ENCODE measurements around the gene CAB39. TPM values are rescaled to one million over a fixed set of nuclear protein-coding genes. Genes with fewer than 3 reads are reported as not detected.

The CAB39 gene
- total and polyA plus RNA-seq, 10 donors, result 24.4 to 120 (median 80.2) TPM

DNA sequence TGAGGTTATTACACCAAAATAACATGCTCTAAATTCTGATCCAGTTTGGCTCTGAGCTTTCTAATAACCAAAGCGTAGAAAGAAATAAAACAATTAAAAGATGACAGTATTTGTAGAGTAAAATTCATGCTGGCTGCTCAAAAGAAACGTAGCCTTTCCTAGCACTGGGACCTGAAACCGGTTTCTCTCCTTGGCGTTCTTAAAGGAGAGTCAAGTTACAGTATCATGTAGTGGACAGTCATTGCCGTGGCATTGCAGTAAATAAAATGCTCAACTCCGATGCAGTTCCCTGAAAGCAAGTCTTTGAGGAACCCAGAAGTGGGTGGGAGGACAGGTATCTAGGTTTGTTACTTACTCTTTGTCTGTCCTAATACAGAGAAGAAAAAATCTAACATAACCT, 99.4 kb downstream of the CAB39 start:
- Histone ChIP-seq H3K9me3 (no peaks in the 10 kb centered on the region), H3K4me1 (no peaks in the 10 kb centered on the region), H3K4me3 (no peak overlapping the region), H3K27me3 (replicated peaks in 1 of 7) (no peaks in the 10 kb centered on the region), H3K36me3 (peaks cover 0 to 97% (median 54%) of the 10 kb centered on the region in 6 donors), H3K27ac (no peak overlapping the region)
- TF ChIP-seq, protein P1, sequence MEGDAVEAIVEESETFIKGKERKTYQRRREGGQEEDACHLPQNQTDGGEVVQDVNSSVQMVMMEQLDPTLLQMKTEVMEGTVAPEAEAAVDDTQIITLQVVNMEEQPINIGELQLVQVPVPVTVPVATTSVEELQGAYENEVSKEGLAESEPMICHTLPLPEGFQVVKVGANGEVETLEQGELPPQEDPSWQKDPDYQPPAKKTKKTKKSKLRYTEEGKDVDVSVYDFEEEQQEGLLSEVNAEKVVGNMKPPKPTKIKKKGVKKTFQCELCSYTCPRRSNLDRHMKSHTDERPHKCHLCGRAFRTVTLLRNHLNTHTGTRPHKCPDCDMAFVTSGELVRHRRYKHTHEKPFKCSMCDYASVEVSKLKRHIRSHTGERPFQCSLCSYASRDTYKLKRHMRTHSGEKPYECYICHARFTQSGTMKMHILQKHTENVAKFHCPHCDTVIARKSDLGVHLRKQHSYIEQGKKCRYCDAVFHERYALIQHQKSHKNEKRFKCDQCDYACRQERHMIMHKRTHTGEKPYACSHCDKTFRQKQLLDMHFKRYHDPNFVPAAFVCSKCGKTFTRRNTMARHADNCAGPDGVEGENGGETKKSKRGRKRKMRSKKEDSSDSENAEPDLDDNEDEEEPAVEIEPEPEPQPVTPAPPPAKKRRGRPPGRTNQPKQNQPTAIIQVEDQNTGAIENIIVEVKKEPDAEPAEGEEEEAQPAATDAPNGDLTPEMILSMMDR (IDR thresholded peaks at IDR 0.05 in 8 of 11, conservative IDR thresholded peaks at IDR 0.05 in 3 of 11), result no peak
- no peak for TF ChIP-seq POLR2A (IDR thresholded peaks at IDR 0.05)
- TF ChIP-seq POLR2AphosphoS5 (IDR thresholded peaks at IDR 0.05), result no peak
- 92 to 98% (median 96%) methylated on average over 6 of the region's 6 CpGs for WGBS, 5 donors
- DNase-seq, result no peak
- intact Hi-C loops (cut with DNase I; ENCODE audit: low total_unique reads), result no loop called here

- intact Hi-C loops (cut with DNase I; ENCODE audit: low total_unique reads), result no loop called here
Observed at GRCh38 chr2:230814616-230815015, 102.0 kb downstream of the CAB39 start.

DNA sequence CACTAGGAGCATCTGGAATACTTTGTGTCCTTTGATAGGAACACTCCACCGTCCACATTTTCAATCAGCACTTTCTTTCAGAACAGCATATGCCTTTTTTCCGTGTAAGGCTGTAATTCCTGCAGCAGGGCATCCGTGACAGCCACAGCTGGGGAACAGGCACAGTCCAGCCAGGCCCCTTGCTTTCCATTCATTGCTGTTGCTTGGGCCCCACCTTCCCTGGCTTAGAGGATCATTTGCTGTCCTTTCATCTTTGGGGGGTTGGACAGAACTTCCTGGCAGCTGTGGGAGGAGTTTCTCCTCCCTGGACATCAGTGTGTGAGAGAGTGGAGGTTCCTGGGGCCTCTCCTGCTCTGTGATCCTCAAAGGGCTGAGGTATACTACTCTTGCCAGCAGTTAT, 102.4 kb downstream of the CAB39 start:
- TF ChIP-seq, protein P1 (IDR thresholded peaks at IDR 0.05 in 8 of 11, conservative IDR thresholded peaks at IDR 0.05 in 3 of 11), result no peak
- no peak for TF ChIP-seq POLR2A (IDR thresholded peaks at IDR 0.05)
- no peak for TF ChIP-seq POLR2AphosphoS5 (IDR thresholded peaks at IDR 0.05)
- no peak for DNase-seq
- Histone ChIP-seq H3K4me3 (no peak overlapping the region), H3K4me1 (no peaks in the 10 kb centered on the region), H3K36me3 (peaks cover 0 to 100% (median 76%) of the 10 kb centered on the region in 6 donors), H3K9me3 (no peaks in the 10 kb centered on the region), H3K27ac (no peak overlapping the region), H3K27me3 (replicated peaks in 1 of 7) (no peaks in the 10 kb centered on the region)
- 85 to 98% (median 95%) methylated on average over 3 of the region's 3 CpGs for WGBS, 5 donors
- intact Hi-C loops (cut with DNase I; ENCODE audit: low total_unique reads), result no loop called here

More at GRCh38 chr2:230814616-230815015, 102.0 kb downstream of the CAB39 start:
- Histone ChIP-seq H3K27ac (no peak overlapping the region), H3K36me3 (peaks cover 0 to 100% (median 75%) of the 10 kb centered on the region in 6 donors), H3K9me3 (no peaks in the 10 kb centered on the region), H3K4me1 (no peaks in the 10 kb centered on the region), H3K4me3 (no peak overlapping the region), H3K27me3 (replicated peaks in 1 of 7) (no peaks in the 10 kb centered on the region)
- WGBS, 5 donors, result 83 to 95% (median 92%) methylated on average over 2 of the region's 2 CpGs
- DNase-seq, result no peak
- TF ChIP-seq POLR2A (IDR thresholded peaks at IDR 0.05), result no peak
- TF ChIP-seq, protein P1 (IDR thresholded peaks at IDR 0.05 in 8 of 11, conservative IDR thresholded peaks at IDR 0.05 in 3 of 11), result peak in 3 of 11 experiments; percentile 14 to 31 (median 24)
- TF ChIP-seq POLR2AphosphoS5 (IDR thresholded peaks at IDR 0.05), result no peak

DNA sequence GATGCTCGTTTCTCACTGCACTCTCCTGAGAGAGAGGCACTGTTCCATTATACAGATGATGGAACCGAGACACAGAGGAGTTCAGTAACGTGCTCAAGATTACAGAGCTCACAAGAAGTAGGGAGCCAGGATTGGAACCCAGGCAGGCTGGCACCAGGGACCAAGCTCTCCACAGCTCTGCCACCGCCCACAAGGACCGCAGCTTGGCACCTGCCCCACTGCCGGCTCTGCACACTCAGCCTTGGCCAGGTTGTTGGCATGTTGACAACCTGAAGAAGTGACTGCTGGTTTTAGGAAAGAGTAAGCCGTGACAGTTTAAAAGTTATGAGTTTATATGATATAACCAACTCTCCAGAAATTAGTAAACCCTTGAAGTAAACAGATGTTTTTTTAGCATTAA, 104.1 kb downstream of the CAB39 start:
- peaks cover 0 to 100% (median 64%) of the 10 kb centered on the region in 6 donors for H3K36me3 ChIP-seq
- intact Hi-C loops (cut with DNase I; ENCODE audit: low total_unique reads), result no loop called here
- H3K27ac ChIP-seq, result no peak overlapping the region
- H3K4me3 ChIP-seq, result no peak overlapping the region
- TF ChIP-seq POLR2A (IDR thresholded peaks at IDR 0.05) (no peak), POLR2AphosphoS5 (IDR thresholded peaks at IDR 0.05) (peak in 1 of 3 donors; percentile 41)
- TF ChIP-seq, protein P1 (IDR thresholded peaks at IDR 0.05 in 8 of 11, conservative IDR thresholded peaks at IDR 0.05 in 3 of 11), result no peak
- H3K27me3 ChIP-seq (replicated peaks in 1 of 7), result no peaks in the 10 kb centered on the region
- no peaks in the 10 kb centered on the region for H3K9me3 ChIP-seq
- H3K4me1 ChIP-seq, result no peaks in the 10 kb centered on the region
- WGBS, 5 donors, result 76 to 90% (median 85%) methylated on average over 7 of the region's 7 CpGs
- no peak for DNase-seq

Data from spleen (tissue), 11 donors.